ENCODE measurements around the gene ZNF827.

DNA sequence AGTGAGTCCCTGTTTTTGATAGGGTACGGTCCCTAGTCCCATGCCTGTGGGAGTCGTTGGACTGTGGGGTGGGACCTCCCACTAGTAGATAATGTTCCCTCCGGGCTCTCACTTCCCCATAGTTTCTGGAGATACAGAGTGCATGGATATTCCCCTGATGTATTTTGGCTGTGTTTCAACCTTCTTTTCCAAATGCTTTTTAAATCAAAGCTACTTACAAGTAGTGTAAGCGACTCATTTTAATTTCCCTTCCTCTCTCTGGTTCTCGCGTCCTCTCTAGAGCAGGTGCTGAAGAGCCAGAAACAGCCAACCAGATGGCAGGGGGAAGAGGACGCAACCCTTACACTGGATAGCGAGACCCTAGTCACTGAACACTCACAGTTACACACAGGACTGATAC is 79.2 kb downstream of the ZNF827 start:
- TF ChIP-seq, protein P1, sequence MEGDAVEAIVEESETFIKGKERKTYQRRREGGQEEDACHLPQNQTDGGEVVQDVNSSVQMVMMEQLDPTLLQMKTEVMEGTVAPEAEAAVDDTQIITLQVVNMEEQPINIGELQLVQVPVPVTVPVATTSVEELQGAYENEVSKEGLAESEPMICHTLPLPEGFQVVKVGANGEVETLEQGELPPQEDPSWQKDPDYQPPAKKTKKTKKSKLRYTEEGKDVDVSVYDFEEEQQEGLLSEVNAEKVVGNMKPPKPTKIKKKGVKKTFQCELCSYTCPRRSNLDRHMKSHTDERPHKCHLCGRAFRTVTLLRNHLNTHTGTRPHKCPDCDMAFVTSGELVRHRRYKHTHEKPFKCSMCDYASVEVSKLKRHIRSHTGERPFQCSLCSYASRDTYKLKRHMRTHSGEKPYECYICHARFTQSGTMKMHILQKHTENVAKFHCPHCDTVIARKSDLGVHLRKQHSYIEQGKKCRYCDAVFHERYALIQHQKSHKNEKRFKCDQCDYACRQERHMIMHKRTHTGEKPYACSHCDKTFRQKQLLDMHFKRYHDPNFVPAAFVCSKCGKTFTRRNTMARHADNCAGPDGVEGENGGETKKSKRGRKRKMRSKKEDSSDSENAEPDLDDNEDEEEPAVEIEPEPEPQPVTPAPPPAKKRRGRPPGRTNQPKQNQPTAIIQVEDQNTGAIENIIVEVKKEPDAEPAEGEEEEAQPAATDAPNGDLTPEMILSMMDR (IDR thresholded peaks at IDR 0.05): no peak
- TF ChIP-seq POLR2AphosphoS5 (IDR thresholded peaks at IDR 0.05): no peak
- TF ChIP-seq POLR2A (IDR thresholded peaks at IDR 0.05): no peak
